ENCODE results near the gene PIGU.
"Not testable (repeated sequence)": the region's sequence is repeated elsewhere in the genome, so short reads cannot be mapped to it uniquely, and the experiment has no call there.

The PIGU gene

GRCh38 chr20:34676642-34677373 is at the start of gene PIGU:
Gene PIGU, minus strand, starts transcription at chr20:34677092. Its CDS starts 7 bp downstream, at chr20:34677085.
- peak; percentile 96 for DNase-seq

- no peak for DNase-seq
Observed at GRCh38 chr20:34724172-34724571, 47.3 kb upstream of the PIGU start.

DNA sequence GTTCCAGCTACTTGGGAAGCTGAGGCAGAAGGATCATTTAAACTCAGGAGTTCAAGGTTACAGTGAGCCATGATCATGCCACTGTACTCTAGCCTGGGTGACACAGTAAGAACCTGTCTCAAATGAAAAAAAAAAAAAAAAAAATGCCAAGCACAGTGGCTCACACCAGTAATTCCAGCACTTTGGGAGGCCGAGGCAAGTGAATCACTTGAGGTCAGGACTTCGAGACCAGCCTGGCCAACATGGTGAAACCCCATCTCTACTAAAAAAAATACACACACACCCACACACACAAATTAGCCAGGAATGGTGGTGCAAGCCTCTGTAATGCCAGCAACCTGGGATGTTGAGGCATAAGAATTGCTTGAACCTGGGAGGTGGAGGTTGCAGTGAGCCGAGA is 45.7 kb upstream of the PIGU start:
- not testable (repeated sequence) for DNase-seq

- DNase-seq: peak; percentile 23
Observed at GRCh38 chr20:34720266-34720665, 43.4 kb upstream of the PIGU start.

DNA sequence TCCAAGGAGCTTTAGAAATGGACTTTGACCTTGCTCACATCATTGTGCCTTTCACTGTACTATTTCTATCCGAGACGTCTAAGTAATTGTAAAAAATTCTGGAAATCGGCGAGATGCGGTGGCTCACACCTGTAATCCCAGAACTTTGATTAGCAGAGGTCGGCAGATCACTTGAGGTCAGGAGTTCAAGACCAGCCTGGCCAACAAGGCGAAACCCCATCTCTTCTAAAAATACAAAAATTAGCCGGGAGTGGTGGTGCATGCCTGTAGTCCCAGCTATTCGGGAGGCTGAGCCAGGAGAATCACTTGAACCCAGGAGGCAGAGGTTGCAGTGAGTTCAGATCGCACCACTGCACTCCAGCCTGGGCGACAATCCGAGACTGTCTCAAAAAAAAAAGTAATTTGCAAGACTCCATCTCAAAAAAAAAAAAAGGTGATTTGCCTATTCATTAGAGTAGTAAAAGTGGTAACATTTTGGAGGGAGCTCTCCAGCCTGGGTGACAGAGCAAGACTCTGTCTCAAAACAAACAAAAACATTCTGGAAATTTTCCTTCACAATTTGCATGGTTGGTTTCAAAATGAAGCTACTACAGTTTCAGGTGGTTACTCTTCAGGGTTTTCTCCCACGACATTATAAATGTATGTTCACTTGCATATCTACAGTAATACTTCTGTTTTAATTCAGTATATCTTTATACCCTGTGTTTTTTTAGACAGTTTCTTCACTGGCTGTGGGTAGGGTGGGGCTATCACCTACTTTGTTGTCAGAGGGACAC is 42.5 kb upstream of the PIGU start:
- DNase-seq: not testable (repeated sequence)

DNA sequence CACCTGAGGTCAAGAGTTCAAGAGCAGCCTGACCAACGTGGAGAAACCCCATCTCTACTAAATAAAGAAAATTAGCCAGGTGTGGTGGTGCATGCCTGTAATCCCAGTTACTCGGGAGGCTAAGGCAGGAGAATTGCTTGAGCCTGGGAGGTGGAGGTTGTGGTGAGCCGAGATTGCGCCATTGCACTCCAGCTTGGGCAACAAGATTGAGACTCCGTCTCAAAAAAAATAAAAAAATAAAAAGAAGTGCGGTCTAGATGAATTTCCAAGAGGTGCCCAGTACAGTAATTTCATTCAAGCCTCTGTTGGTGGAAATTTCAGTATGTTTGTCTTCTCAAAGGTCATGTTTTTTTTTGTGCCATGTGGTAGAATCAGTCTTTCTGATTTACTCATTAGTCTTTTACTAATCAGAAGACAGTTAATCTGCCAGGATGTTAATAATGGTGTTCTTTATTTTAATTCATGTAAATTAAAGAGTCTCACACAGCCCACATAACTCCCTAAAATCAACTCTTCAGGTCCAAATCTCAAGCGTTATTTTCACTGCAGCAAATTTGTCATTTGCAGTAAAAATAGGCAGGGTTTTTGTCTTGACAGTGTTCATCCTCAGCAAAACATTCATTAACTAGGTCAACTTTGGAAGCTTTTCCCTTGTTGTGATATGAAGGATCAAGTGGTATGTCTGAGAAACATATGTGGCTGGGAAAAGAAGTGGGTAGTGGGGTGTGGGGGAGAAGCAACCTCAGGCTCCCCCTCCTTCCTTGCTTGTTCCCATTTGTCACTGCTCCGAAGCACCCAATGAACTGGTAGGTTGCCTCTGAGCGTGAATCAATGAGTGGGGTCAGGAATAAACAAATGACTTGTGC is 40.6 kb upstream of the PIGU start:
- DNase-seq: no peak

GRCh38 chr20:34716921-34717229 is 40.0 kb upstream of the PIGU start:
- no peak for DNase-seq

GRCh38 chr20:34715384-34715783 is 38.5 kb upstream of the PIGU start:
- no peak for DNase-seq

GRCh38 chr20:34713944-34714515 is 37.1 kb upstream of the PIGU start:
- DNase-seq: not testable (repeated sequence)

DNA sequence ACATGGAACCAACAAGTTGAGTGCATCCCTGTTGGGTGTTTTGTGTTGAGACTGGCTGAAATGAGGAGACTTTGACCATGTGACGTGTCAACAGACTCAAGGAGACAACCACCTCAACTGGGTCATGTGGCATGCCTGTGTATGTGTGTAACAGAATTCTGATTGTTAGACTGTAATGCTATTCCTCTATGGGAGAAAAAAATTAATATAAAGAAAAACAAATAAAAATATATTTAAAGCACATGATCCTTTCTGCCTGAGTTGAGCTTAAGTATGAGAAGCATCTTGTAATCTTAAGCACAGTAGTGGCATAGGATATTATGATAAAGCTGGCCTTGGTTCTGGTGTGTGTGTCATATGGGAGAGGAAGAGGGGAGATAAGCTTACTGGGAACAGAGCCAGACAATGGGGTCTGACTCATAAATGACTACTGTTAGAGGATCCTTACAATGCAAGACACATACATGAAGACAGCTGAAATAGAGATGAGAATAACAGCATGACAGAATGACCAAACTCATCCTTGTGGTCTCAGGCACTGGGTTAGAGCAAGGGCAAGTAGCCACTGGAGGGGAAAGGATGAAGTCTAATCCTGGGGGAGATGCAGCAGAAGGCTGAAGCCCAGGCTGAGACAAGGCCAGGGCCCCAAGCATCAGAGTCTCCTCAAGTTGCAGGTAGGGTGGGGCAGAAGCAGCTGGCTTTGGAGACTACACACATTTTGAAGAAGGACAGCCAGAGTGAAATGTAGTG is 36.5 kb upstream of the PIGU start:
- no peak for DNase-seq

DNA sequence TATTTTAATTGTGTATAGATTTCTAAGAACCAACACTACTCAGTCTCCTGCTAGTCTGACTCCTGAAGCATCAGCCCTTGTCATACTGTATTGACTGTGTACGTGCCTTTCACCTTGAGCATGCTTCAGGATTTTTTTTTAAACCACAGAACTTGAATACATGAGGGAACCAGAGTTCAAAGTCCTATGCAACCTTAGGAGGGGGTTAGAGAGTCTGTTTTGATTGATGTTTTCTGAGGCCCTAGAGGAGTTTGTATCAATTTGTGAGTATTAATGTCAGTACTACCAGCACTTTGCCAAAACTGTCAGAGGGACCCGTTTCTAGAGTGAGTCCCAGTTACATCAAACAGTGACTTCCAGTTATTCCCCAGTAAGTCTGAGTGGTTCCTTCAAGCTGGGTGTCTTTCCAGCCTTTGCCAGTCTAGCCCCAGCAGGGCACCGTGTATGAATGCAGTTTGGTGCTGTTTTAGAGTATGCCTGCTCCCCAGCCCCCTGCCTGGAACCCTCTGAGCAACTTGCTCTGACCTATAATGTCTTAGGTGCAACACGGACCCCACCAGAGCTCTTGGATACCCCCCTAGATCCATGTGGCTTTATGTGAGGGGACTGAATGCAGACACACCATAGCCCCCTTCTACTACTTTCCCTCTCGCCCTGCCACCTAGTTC is 35.8 kb upstream of the PIGU start:
- DNase-seq: no peak

- no peak for DNase-seq
Observed at GRCh38 chr20:34711813-34712430, 35.0 kb upstream of the PIGU start.

DNA sequence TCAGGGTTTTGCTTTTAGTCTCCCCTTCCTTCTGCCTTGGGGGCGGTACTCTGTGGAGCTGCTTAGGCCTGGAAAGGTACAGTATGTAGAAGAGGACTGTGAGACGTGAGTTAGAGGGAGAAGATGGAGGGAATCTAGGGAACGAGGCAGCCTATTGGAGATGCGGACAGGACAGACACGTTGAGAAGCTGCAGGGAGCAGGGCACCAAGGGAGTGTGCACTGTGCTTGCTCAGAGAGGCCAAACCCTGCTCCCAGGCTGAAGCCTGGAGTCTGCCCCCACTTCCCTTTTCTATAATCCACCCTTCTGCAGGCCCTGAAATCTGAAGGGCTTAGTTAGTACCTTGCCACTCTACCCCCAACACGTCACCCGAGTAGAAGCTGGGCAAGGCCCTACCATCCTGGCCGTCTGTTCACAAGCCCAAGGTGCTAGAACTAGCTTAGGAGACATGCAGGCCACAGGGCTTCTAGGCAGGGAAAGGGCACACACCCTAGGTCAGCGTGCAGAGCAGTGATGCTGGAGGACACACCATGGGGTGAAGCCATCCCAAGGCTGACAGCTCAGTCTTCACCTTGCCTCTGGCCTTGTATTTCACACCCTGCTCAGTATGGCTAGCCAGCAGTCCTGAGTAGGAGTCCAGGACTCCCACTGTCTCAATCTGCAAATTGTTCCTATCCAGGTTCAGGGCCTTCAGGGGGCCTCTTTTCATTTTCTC is 34.1 kb upstream of the PIGU start:
- DNase-seq: no peak

DNA sequence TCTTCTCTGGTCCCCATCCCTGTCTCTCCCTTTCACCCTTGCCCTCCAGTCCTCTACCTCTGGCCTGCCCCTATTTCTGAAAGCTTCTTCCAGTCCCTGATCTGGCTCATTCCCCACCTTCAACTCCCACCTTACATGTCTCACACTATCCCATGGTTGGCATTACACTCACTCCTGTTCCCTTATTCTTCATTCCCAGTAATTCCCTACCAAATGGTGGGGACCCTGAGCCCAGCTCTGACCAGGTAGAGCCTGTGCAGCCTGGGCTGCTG is 33.6 kb upstream of the PIGU start:
- no peak for DNase-seq

DNA sequence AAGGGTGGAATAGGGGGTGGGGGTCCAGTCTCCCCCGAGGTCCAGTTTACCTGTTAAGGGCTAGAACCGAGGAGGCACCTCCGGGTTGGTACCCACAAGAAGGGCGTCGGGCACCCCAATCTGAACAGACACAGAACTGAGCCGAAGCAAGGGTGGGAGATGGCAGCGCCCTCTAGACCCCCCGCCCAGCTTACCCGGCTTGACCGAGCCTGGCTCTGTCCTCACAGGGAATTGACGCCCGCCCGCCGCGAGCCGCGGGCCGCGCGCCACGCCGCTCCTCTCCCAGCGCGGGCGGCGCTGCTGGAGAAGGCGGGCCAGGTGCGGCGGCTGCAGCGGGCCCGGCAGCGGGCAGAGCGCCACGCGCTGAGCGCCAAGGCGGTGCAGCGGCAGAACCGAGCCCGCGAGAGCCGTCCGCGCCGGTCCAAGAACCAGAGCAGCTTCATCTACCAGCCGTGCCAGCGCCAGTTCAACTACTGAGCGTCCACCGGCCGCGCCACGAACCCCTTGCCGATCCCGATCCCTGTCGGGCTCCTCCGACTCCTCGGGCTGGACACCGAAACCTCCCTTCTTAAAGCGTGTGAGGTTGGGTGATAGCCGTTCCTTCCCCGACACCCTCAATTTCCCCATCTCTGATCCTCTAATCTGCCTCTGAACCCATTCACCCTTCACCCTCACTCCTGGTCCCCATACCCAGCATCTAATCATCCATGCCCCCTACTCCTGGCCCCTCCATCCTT is 33.1 kb upstream of the PIGU start:
- DNase-seq: peak; percentile 75

DNA sequence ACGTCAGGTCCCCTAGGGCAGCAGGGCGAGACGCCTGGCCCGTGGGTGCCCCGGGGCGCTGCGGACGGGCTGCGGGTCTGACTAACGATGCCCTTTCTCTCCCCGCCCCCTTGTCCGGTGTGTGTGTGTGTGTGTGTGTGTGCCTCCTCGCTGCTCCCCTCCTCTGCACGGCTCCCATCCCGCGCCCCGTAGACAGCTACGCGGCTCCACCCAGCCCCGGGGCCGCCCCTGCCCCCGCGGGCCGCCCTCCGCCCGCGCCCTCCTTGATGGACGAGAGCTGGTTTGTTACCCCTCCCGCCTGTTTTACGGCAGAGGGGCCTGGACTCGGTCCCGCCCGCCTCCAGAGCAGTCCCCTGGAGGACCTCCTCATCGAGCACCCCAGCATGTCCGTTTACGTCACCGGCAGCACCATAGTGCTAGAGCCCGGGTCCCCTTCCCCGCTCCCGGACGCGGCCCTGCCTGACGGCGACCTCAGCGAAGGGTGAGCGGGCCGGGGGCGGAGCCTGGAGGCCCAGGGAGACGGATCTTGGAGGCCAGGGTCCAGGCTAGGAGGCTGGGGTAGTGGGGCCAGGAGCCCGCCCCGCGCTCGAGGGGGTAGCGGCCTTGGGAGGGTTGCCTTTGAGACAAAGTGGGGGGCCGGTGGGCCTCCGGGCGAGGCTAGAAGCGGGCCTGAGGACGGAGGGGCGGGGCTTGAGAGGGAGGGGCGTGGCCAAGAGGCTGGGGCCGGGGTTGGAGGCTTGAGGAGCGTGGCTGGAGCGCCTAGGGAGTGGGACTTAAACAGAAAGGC is 32.3 kb upstream of the PIGU start:
- DNase-seq: peak; percentile 84

- peak; percentile 33 for DNase-seq
Observed at GRCh38 chr20:34708621-34709043, 31.7 kb upstream of the PIGU start.

GRCh38 chr20:34706912-34707784 is 30.3 kb upstream of the PIGU start:
- no peak for DNase-seq

Data from NCI-H774 (cell line).